Nephron (organoid): ENCODE data around the gene DYNAP.

Experiments
- H3K27ac Mint-ChIP-seq, 3 experiments: 2 replicates each; pipeline ENCODE4 v1.8.0; 2020; ENCODE audit warnings: mixed read lengths in 3 of 3, mild to moderate bottlenecking in 2 of 3, moderate library complexity in 1 of 3
- H3K27me3 Mint-ChIP-seq: 2 replicates; pipeline ENCODE4 v1.8.0; 2021; ENCODE audit warnings: low read depth, mild to moderate bottlenecking, moderate library complexity, mixed read lengths
- H3K36me3 Mint-ChIP-seq: 2 replicates; pipeline ENCODE4 v1.8.0; 2020; ENCODE audit warnings: low read depth, mixed read lengths
- H3K4me1 Mint-ChIP-seq: 2 replicates; pipeline ENCODE4 v1.8.0; 2020; ENCODE audit warnings: mixed read lengths
- H3K4me3 Mint-ChIP-seq, 3 experiments: 2 replicates each; pipeline ENCODE4 v1.8.0; 2020; ENCODE audit warnings: mild to moderate bottlenecking in 3 of 3, mixed read lengths in 3 of 3, moderate library complexity in 2 of 3
- H3K9me3 Mint-ChIP-seq: 2 replicates; pipeline ENCODE4 v1.8.0; 2020; ENCODE audit warnings: mixed read lengths
- CTCF ChIP-seq, 3 experiments: fragments of 200-600 bp; sonication (generic); IDR thresholded peaks; one replicate each; pipeline ENCODE4 v1.5.0; 2021; ENCODE audit warnings: antibody characterized with exemption in 3 of 3; ENCODE audit not compliant: unreplicated experiment in 3 of 3

Gene DYNAP

GRCh38 chr18:54590945-54591344 is at the start of gene DYNAP:
DYNAP (plus strand) TSS chr18:54591245; CDS start chr18:54591283, 38 bp downstream.
- no peak within 1 kb of the TSS for H3K27ac Mint-ChIP-seq

GRCh38 chr18:54551590-54551989 is 39.5 kb upstream of the DYNAP start:
- Mint-ChIP-seq H3K4me3 (no peak overlapping the region), H3K27ac (no peak overlapping the region), H3K27me3 (no peaks in the 10 kb centered on the region), H3K36me3 (no peaks in the 10 kb centered on the region), H3K9me3 (peaks cover 16% of the 10 kb centered on the region), H3K4me1 (no peaks in the 10 kb centered on the region)
- TF ChIP-seq CTCF (IDR thresholded peaks at IDR 0.05; ENCODE audit: unreplicated experiment in 3 of 3): no peak

More at GRCh38 chr18:54590945-54591344, at the start of gene DYNAP:
- Mint-ChIP-seq H3K4me1 (no peaks in the 10 kb centered on the region), H3K27me3 (peaks cover 4% of the 10 kb centered on the region), H3K9me3 (no peaks in the 10 kb centered on the region), H3K36me3 (no peaks in the 10 kb centered on the region), H3K4me3 (no peak within 1 kb of the TSS)
- TF ChIP-seq CTCF (IDR thresholded peaks at IDR 0.05; ENCODE audit: unreplicated experiment in 3 of 3): no peak

GRCh38 chr18:54555286-54555685 is 35.8 kb upstream of the DYNAP start:
- Mint-ChIP-seq H3K27ac (no peak overlapping the region), H3K4me3 (no peak overlapping the region), H3K36me3 (no peaks in the 10 kb centered on the region), H3K9me3 (peaks cover 2% of the 10 kb centered on the region), H3K27me3 (no peaks in the 10 kb centered on the region), H3K4me1 (no peaks in the 10 kb centered on the region)
- no peak for TF ChIP-seq CTCF (IDR thresholded peaks at IDR 0.05; ENCODE audit: unreplicated experiment in 3 of 3)

GRCh38 chr18:54555996-54556395 is 35.0 kb upstream of the DYNAP start:
- no peaks in the 10 kb centered on the region for H3K27me3 Mint-ChIP-seq
- H3K36me3 Mint-ChIP-seq: no peaks in the 10 kb centered on the region
- H3K4me1 Mint-ChIP-seq: no peaks in the 10 kb centered on the region
- no peak for TF ChIP-seq CTCF (IDR thresholded peaks at IDR 0.05; ENCODE audit: unreplicated experiment in 3 of 3)
- no peak overlapping the region for H3K27ac Mint-ChIP-seq
- peaks cover 2% of the 10 kb centered on the region for H3K9me3 Mint-ChIP-seq
- H3K4me3 Mint-ChIP-seq: no peak overlapping the region

- Mint-ChIP-seq H3K27ac (no peak overlapping the region), H3K36me3 (no peaks in the 10 kb centered on the region), H3K4me3 (no peak overlapping the region), H3K27me3 (no peaks in the 10 kb centered on the region), H3K9me3 (no peaks in the 10 kb centered on the region), H3K4me1 (no peaks in the 10 kb centered on the region)
- TF ChIP-seq CTCF (IDR thresholded peaks at IDR 0.05; ENCODE audit: unreplicated experiment in 3 of 3): no peak
Measured at GRCh38 chr18:54557958-54558357, 33.1 kb upstream of the DYNAP start.
